ENCODE data around the gene GABBR1.

Gene GABBR1

DNA sequence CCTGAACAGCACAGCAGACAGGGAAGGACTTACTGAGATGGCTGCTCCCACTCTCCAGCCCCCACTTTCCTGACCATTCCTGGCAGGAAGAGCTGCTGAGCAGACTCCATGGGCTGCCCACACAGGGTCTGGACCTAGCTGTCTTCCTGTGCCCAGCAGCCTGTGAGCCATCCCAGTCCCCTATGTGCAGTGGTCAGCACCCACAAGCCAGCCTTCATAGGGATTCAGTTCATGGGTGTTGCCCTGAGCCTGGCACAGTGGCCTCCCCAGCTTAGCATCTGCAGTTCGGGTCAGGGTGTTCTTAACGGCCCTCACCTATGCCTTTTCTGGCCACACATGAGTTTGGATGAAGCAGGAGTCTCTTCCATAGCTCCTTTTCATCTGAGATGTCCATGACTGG, 105.4 kb downstream of the GABBR1 start:
- DNase-seq (ENCODE audit: low spot score) = no peak

DNA sequence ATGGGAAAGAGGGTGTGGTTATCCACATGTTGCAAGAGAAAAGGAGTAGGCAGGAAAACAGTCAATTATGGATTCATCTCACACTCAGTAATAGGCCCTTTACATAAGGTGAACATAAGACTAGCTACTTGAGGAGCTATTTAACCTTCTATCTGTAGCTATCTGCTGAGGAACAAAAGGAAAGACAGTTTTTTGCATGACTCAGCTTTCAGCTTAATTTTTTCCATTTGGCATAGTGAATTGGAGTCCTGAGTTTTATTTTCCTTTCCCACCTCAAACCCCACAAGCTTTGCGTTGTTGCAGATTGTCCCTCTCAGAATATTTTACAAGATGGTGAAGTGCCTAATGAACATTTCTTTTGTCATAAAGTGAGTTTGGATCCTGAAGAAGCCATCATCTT, 105.9 kb downstream of the GABBR1 start:
- no peak for DNase-seq (ENCODE audit: low spot score)

DNA sequence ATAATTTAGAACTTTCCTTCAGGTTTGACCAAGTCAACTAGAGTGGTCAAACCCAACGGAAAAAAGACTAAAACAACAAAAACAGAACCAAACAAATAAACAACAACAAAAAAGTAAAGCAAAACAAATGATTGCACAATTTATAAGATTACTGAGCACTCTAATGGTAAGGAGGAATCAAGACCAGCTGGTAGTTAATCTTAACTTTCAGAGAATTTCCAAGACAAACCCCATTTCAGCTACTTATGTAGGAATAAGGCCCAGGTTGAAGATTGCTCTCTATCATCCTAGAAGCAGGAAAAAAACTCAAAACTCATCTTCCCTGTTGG, 107.7 kb downstream of the GABBR1 start:
- DNase-seq (ENCODE audit: low spot score) = no peak

DNA sequence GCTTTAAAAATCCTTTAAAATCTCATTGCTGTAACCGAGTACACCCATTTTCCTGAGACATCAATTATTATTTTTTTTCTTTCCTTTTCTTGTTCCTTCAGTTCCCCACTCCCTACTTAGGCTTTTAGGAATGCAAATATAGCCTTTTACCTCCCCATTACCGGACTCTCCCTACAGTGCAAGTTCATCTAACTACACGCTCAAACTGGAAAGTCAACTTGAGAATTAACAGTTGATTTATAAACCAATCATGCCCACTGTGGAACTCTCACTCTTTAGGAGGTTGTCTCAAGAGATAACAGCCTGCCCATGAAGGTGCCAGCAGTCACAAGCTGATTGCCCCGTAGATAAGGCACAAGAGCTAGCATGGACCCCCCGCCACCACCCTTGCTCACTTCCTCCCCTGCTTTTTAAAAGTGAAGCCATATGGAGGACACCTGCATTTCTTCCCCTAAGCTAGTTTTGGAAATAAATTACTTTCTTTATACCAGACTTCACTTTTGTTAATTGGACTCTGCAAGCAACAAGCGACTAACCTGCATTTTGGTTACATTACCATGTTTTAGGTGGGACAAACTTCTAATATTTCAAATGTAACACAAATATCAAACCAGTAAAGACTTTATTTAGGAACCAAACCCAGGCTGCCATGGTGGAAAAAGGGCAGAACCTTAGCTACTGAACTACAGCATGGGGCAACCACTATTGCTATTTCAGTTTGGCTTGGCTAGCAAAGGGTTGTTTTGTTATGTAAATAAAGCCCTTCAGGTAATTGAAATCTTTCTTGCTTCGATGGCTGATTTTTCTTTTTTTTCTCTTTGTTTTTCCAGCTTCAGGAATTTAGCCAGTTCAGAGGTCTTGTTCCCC, 108.3 kb downstream of the GABBR1 start:
- DNase-seq (ENCODE audit: low spot score) = no peak

DNA sequence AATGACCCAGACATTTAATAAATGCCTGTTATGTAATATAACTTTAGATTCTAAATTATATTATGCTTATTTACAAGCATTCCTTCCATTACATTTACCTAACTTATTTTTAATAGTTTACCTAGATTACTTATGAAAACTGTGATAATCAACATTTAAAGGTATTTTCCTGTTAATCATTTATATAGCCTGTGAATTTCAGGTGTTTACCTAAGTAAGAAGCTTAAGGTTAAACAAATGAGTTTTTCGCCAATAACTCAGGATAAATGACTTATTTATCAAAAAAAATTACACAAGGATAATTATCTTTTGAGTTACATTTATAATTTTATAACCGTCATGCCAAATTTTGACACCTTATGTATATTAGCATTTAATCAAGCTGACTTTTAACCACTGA, 108.9 kb downstream of the GABBR1 start:
- no peak for DNase-seq (ENCODE audit: low spot score)

DNA sequence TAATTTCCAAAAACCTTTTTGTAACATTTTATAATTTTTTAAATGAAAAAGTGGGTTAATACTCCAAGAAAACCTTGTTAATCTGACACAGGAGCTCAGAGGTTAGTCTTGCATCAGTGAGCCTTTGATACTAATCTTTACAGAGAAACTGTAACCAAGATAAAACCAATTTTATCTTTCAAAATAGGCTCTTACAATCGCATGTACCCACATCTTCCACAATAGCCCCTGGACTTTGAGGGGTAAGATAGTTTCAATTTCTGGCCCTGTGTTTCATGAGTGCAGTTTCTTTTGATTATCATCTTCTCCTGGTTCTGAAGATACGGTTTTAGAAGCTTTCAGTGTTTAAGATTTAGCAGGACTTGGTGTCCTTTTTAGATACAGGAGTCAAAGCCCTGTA, 110.8 kb downstream of the GABBR1 start:
- DNase-seq (ENCODE audit: low spot score) = no peak

DNA sequence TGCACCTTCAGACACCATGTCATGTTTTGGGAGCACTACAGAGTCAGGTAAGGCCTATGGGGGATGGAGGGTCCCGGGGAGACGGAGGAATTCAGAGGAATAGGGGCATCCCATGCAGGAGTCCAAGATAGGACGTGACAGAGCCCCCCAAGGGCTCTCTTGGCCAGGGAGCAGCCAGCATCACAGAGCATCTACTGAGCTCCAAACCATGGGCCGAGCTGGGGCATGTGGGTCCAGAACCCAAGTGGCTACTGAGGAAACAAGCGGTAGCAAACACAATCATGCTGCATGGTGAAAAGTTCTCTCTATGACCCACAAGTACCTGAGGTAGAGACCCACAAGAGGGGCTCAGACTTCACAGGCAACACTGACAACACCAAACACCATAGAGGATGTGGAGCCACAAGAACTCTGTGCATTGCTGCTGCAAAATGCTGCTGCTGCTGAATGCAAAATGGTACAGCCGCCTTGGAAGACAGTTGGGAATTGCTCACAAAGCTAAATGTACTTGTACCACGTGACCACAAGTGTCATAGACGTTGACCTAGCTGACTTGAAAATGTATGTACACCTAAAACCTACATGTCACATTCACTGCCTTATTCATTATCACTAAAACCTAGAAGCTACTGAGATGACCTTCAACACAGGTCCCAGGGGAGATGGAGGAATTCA, 111.8 kb downstream of the GABBR1 start:
- DNase-seq (ENCODE audit: low spot score) = no peak

DNA sequence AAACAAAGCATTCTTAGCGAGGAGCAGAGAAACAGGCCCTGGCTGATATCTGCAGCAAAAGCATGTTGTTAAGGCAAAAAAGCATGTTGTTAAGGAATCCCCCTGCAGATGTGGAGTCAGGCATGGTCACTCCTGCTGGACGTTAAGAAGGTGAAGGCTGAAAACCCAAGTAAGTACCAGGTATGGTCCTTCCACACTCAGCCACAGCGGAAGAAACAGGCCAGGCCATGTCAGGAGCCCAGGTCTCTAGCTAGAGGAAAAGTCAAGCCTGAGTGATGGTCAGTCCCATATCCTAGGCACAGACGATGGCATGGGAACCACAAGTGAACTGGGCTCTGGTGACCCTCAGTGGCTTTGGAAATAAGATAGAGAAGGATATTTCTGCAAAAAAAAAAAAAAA, 112.8 kb downstream of the GABBR1 start:
- DNase-seq (ENCODE audit: low spot score) = no peak

DNA sequence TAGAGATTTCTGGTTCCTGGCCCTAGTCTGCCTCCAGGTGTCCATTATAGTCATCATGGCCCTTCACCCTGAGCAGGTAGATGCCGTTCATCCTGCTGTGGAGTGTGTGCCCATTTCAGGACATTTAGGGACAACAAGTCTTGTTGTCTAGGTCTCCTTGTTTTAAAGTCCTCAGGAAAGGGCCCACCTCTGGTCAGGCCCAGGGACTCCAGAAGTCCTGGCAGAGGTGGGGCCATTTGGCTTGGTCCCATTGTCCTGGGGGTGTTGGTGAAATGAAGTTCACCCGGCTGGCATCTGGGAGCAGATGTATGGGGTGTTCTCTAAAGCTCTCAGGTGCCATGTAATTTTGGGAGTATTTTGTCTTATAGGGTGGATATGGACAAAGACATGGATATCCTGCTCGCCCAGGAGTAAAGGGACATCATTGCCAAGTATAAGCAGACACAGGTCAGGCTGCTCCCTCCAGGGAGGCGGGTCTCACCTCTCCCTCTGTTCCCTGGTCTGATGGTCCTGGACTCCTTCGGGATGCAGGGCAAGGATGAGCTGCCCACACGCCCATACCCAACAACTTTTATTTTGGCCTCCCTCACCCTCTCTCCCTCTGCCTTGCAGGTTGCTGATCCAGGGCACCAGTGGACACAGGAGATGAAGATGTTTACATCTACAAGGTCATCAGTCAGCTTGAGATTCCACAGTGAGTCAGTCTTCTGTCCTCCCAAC, 113.5 kb downstream of the GABBR1 start:
- no peak for DNase-seq (ENCODE audit: low spot score)

DNA sequence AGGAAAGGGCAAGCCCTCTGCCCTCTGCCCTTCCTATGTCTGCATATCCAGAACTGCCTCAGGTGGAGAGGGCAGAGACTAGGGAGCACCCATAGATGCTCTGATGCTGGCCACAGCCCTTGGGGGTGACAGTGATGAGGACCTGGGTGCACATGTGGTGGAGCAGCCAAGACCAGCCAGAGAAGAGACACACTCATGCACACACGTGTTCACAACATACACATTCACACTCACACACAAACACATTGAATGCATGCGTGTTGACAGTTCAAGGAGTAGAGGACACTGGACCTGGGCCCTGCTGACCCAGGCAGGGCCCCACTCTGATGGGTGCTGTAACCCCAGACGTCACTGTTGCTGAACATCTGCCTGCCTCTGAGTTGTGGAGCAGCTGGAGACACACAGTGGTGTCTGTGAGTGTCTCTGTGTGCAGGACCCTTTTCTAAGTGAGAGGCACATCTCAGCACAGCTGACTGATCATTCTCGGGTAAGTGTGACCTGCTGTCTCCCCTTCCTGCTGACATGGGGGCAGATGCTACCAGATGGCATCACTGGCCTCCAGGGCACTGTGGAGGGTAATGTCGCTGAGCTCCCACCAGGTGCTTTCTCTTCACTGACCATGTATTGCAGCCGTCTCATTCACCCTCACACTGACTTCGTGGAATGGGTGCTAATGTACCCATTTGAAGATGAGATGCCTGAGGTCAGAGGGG, 115.1 kb downstream of the GABBR1 start:
- no peak for DNase-seq (ENCODE audit: low spot score)

DNA sequence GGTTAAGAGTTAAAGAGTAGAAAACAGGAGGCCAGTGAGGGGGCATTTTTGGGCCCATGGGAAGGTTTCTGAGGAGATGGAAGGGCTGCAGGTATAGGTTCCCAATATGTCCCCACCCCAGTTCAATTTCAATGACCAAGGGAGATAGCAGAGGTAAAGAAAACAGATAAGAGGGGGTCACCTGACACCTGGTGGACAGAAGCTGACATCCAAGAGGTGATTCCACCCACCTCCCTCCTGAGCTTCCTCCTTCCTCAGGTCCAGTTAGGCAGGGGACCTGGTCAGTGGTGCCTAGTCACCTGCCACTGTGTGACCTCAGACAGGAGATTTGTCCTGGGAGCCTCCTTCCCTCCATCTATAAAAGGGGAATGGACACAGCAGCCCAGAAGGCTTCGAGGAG, 115.7 kb downstream of the GABBR1 start:
- DNase-seq (ENCODE audit: low spot score) = no peak

DNA sequence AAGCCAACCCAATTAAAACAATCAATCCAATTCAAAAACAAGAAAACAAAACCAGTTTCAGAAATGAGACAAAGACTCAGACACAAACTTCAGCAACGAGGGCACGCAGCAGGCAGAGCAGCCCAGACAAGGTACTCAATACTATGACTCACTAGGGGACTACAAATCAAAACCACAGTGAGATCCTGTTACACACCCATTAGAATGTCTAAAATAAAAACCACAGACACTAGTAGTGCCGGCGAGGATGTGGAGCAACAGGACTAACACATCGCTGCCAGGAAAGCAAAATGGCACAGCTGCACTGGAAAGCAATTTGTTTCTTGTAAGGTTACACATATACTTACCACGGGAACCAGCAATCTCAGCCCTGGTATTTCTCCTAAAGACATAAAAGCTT, 116.9 kb downstream of the GABBR1 start:
- no peak for DNase-seq (ENCODE audit: low spot score)

DNA sequence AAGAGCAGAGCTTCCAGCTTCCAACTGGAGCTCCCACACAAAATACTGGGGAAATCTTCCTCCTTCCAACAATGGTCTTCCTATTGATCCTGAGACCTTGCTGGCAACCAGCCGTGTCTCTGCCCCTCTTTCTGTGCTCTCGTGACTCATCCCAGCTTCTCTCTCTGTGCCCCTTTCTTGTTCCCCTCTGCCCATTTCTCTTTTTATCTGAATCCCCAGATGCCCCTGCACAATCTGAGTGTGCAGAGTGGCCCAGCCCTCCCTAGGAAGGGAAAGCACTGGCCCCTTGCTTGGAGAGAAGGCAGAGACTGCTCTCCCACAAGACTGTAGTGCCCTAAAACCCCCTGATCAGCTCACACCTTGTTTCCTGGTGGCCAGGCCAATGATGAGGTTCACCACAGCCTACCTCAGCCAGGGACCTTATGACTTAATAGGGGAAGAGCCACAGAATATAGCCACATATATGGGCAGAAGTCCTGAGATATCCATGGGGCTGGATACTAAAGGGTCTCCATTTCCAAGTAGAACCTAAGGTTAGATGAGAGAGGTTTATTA, 122.2 kb downstream of the GABBR1 start:
- no peak for DNase-seq (ENCODE audit: low spot score)

DNA sequence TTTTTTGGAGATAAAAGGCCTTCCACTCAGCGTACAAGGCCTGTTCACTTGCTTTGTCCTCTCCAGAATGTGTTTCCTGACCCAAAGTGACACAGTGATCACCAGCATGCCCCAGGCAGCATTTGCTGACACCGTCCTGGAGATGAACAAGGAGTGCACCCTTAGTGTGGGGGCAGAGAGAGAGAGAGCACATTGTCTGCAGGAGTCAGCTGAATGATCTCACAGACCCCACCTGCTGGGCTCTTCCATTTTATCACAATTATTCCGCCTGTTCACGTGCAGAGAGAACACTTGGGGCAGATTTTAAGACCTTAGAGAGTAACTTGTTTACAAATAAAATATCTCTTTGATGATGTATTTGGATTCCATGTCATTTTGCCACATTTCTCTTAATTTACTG, 122.8 kb downstream of the GABBR1 start:
- DNase-seq (ENCODE audit: low spot score) = no peak
